Keratinocyte (primary cell): ENCODE results near the gene ARFGEF3.

Experiments
- CTCF ChIP-seq, 3 experiments: IDR thresholded peaks in 1 of 3; conservative IDR thresholded peaks in 1 of 3; optimal IDR thresholded peaks in 1 of 3; 2 replicates in 2 of 3; 3 replicates in 1 of 3; pipeline versions ENCODE3 to v1.5.1; 2011; ENCODE audit warnings: low read length in 3 of 3, mild to moderate bottlenecking in 3 of 3, moderate library complexity in 2 of 3, control low read depth in 1 of 3, inconsistent platforms in 1 of 3; ENCODE audit not compliant: insufficient read depth in 2 of 3; ENCODE audit errors: extremely low read depth in 1 of 3
- EZH2 ChIP-seq: IDR thresholded peaks from one replicate; pipeline ENCODE4 v1.6.1; 2012; ENCODE audit warnings: inconsistent platforms, mild to moderate bottlenecking, low read length, moderate library complexity

GRCh38 chr6:138343112-138343511 is 181.4 kb downstream of the ARFGEF3 start:
- TF ChIP-seq CTCF (optimal IDR thresholded peaks at IDR 0.05 in 1 of 3, IDR thresholded peaks at IDR 0.05 in 1 of 3, conservative IDR thresholded peaks at IDR 0.05 in 1 of 3; ENCODE audit: extremely low read depth in 1 of 3, insufficient read depth in 2 of 3, low read length in 3 of 3) (no peak), EZH2 (no peak)
